ENCODE data around the gene DUSP22. TPM values are rescaled to one million over a fixed set of nuclear protein-coding genes. Genes with fewer than 3 reads are reported as not detected.

DUSP22 gene
- total and polyA plus RNA-seq, 9 of the 15 experiments (the other 6 are each of a cell fraction or from before 2014, with no cell fraction given) = 9.3 to 19.4 (median 11.8) TPM

- WGBS (ENCODE audit: insufficient coverage, low coverage, missing lambda C conversion rate) = 2% methylated on average over 4 of the region's 4 CpGs
- BruUV-seq (replicated peaks) = no TSS peak
- H4K20me1 ChIP-seq (replicated peaks; ENCODE audit: control insufficient read depth, insufficient read depth, low read length) = peaks cover 11% of the 10 kb centered on the region
- CTCF ChIA-PET (ENCODE audit: low intra/inter-chr PET ratio) = no interaction called here
- H2AFZ ChIP-seq (ENCODE audit: low read depth, low read length) = no peak overlapping the region
- POLR2A ChIA-PET = no interaction called here
- H3K4me2 ChIP-seq (ENCODE audit: insufficient read depth, low read length) = no peak overlapping the region
- H3K4me1 ChIP-seq (replicated peaks in 1 of 2; ENCODE audit: control insufficient read depth in 2 of 2, insufficient read depth in 2 of 2, low read length in 2 of 2) = 0 out of 5 replicates have a peak, but pooled peaks cover 0 to 2% of the 10 kb centered on the region in 2 experiments
- H3K79me2 ChIP-seq (ENCODE audit: control insufficient read depth, insufficient read depth, low read length) = no peaks in the 10 kb centered on the region
- H3K27me3 ChIP-seq (ENCODE audit: control insufficient read depth in 2 of 2, insufficient read depth in 2 of 2, low read length in 2 of 2) = peaks cover 49 to 82% of the 10 kb centered on the region in 2 experiments
- H3K4me3 ChIP-seq = no peak overlapping the region
- FAIRE-seq = no peak
- no peak for ATAC-seq
- H3K9me3 ChIP-seq (replicated peaks; ENCODE audit: control insufficient read depth, insufficient read depth, low read depth, low read length) = no peaks in the 10 kb centered on the region
- no peak for TF ChIP-seq CTCF (IDR thresholded peaks at IDR 0.05 in 2 of 3, conservative IDR thresholded peaks at IDR 0.05 in 1 of 3; ENCODE audit: insufficient read depth in 2 of 3, low read depth in 1 of 3, low read length in 3 of 3)
- no peak for TF ChIP-seq SRSF1 (IDR thresholded peaks at IDR 0.05; ENCODE audit: low read depth, low read length)
- TF ChIP-seq ZKSCAN8 (CRISPR knock-in tag; IDR thresholded peaks at IDR 0.05) = no peak
- no peak for TF ChIP-seq CHD1 (IDR thresholded peaks at IDR 0.05; ENCODE audit: low read length)
- no peak for TF ChIP-seq NFIX (CRISPR knock-in tag; IDR thresholded peaks at IDR 0.05; ENCODE audit: low read depth)
- TF ChIP-seq GTF3C2 (IDR thresholded peaks at IDR 0.05; ENCODE audit: borderline replicate concordance, extremely low read depth, insufficient read length) = no peak
- no peak for TF ChIP-seq NFE2L1 (tag; IDR thresholded peaks at IDR 0.05; ENCODE audit: borderline replicate concordance, low read depth)
- TF ChIP-seq POLR2AphosphoS2 (IDR thresholded peaks at IDR 0.05; ENCODE audit: low read length) = no peak
- no peak for TF ChIP-seq ELF1 (tag; IDR thresholded peaks at IDR 0.05)
- H3K9me1 ChIP-seq (ENCODE audit: control insufficient read depth, insufficient read depth, low read length) = no peaks in the 10 kb centered on the region
- no peaks in the 10 kb centered on the region for H3K36me3 ChIP-seq (ENCODE audit: control insufficient read depth, insufficient read depth, low read length)
- H3K27ac ChIP-seq (ENCODE audit: extremely low read depth, low read depth, low read length) = no peak overlapping the region
- intact Hi-C loops (cut with micrococcal nuclease) (no loop called here), in situ Hi-C loops (cut with MboI) (no loop called here)
- DNase-seq (ENCODE audit: extremely low read depth in 1 of 4, low spot score in 3 of 4) = no peak
- H3K9ac ChIP-seq (ENCODE audit: insufficient read depth in 1 of 2, low read depth in 2 of 2, low read length in 2 of 2) = no peak overlapping the region
Observed at GRCh38 chr6:358432-358831, 66.1 kb downstream of the DUSP22 start.
